GM18907 (cell line): ENCODE data around the gene VKORC1.

Experiments
- ATAC-seq: cut with Tn5 transposase; IDR thresholded peaks from one replicate; pipeline ENCODE4 v1.9.1; 2021; ENCODE audit warnings: mild to moderate bottlenecking, moderate library complexity; ENCODE audit not compliant: unreplicated experiment

Gene VKORC1

DNA sequence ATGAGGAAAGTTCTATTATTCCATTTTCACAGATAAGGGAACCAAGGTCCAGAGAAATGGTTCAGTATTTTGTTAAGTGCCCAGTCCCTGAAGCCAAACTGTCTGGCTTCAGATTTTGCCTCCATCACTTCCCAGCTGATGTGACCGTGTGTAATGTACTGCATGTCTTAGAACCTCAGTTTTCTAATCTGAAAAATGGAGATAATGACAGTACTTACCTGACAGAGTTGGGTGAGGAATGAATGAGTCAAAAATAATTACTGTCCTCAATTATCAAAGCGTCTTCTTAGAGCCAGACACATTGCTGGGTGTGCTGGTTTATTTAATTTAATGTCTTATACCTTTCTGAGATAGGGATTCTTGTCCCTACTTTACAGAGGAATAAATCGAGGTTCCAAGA, 27.3 kb downstream of the VKORC1 start:
- ATAC-seq = no peak

DNA sequence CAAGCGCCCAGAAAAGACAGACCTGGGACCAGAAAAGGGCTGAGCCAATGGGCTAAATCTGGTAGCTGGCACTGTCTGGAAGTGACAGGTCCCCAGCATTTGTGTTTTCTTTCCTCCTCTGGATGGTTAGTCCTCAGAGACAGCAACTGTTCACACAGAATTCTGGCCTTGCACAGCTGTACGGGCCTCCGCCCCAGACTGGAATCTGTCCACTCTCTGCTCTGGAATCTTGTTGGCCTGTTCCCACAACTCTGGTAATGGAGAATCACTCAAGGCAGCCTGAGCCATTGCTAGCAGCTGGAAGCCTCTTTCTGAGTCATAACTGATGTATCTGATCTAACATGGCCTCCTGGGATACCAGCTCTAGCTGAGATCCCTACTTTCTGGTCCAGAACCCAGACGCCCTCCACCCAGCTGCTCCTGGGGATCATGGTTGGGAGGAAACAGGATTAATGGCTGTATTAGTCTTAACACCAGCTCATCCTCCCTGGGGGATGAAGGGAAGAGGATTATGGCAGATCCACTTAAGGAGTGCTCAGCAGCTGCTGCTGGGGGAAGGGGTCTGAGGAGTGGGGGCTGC, 29.6 kb downstream of the VKORC1 start:
- no peak for ATAC-seq

GRCh38 chr16:31063843-31064611, 30.6 kb downstream of the VKORC1 start:
- ATAC-seq = no peak

- no peak for ATAC-seq
Measured at GRCh38 chr16:31063495-31063842, 31.1 kb downstream of the VKORC1 start.

DNA sequence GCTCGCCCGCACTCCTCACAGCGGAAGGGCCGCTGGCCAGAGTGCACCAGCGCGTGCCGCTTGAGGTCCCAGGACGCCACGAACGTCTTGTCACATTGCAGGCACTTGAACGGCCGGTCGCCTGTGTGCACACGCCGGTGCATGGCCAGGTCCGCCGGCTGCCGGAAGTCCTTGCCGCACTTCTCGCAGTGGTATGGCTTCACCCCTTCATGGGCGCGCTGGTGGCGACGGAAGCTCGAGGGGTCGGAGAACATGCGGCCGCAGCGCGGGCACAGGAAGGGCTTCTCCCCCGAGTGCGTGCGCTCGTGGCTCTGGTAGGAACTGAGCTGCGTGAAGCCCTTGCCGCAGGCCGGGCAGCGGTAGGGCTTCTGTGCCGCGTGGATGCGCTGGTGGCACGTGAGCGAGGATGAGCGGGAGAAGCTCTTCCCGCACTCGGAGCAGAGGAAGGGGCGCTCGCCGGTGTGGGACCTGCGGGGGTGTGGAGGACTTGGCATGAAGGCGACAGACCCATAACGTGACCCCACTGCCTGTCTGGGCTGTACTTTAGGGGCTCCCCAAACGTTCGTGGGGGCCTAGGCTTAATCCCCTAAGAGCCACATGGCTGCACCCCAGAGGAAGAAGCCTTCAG, 32.7 kb downstream of the VKORC1 start:
- ATAC-seq = no peak

- ATAC-seq = no peak
Measured at GRCh38 chr16:31061126-31061812, 33.3 kb downstream of the VKORC1 start.

DNA sequence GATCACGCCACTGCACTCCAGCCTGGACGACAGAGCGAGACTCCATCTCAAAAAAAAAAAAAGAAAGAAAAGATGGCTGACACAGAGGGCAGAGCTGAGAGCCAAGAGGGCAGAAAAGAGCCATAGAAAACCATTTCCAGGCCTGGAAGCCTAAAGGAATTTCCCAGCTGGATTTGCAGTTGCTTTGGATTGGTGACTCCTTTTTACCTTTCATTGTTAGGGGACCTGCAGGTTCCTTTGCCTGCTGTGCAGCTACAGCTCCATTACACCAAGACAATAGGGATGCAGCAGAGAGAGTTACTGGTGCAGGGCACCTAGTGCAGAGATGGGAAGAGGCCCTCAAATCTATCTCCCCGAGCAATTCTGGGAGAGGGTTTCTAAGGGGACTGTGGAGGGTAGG, 39.0 kb downstream of the VKORC1 start:
- no peak for ATAC-seq

DNA sequence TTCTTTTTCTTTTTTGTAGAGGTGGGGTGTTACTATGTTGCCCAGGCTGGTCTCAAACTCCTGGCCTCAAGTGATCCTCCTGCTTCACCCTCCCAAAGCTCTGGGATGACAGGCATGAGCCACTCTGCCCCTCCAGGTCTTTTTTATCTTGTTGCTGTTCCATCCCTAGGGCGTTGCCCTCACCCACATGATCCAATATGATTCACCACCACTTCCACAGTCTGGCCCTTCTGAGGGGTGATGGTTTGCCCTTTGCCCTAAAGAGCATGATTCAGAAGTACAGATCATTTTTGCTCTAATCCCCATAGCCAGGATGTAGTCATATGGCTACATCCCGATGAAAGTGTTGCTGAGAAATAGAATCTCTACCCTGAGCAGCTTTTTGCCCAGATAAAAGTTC, 42.5 kb downstream of the VKORC1 start:
- no peak for ATAC-seq

DNA sequence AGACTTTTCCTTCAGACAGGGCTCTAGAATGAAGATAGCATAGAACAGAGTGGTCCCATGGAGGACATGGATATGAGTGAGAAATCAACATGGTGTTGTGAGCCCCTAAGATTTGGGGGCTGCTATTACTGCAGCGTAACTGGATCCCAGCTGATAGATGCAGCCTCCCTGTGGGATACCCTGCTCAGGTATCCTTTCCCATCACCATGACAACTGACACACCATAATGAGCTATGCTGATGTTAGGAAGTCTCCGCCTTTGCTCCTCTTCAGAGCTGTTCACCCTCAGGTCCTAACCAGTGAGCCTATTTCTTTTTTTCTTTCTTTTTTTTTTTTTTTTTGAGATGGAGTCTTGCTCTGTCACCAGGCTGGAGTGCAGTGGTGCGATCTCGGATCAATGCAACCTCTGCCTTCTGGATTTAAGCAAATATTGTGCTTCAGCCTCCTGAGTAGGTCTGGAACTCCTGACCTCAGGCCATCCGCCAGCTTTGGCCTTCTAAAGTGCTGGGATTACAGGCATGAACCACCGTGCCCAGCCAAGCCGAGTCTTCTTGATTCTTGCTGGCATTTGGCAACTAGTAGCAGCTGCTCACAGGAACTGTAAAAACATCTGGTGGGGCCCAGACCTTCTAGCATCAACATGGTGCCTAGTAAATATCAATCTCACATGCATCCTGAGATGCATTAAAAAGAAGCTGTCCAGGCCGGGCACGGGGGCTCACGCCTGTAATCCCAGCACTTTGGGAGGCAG, 44.1 kb downstream of the VKORC1 start:
- no peak for ATAC-seq

DNA sequence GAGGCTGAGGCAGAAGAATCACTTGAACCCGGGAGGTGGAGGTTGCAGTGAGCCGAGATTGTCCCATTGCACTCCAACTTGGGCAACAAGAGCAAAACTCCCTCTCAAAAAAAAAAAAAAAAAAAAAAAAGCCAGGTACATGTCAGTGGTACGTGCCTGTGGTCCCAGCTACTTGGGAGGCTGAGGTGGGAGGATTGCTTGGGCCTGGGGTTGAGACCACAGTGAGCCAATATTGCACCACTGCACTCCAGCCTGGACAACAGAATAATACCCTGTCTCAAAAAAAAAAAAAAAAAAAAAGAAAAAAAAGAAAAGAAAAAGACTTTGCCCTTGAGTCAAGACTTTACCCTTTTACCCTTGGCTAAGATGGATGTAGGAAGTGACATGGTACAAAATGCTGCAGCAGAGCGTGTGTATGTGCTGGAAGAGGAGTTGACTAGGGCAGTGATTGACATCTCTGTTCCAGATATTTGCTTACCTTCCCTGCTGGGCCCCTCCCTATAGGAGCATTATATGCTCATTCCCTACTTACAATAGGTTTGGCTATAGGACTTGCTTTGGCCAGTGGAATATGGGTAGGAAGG, 50.6 kb downstream of the VKORC1 start:
- ATAC-seq = no peak

DNA sequence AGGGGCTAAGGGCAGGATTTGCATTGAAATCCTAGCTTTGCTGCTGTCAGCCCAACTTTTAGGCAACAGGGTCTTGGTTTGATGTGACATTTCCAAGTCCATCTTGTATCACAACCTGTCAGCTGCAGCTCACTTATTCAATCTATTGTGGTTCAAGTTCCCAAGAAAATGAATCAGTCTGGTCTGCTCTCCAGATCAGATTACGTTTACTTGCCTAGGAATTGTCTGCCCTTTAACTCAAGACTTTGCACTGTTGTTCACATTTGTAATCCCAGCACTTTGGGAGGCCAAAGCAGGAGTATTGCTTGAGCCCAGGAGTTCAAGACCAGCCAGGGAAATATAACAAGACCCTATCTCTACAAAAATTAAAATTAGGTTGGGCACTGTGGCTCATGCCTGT, 51.2 kb downstream of the VKORC1 start:
- ATAC-seq = no peak

DNA sequence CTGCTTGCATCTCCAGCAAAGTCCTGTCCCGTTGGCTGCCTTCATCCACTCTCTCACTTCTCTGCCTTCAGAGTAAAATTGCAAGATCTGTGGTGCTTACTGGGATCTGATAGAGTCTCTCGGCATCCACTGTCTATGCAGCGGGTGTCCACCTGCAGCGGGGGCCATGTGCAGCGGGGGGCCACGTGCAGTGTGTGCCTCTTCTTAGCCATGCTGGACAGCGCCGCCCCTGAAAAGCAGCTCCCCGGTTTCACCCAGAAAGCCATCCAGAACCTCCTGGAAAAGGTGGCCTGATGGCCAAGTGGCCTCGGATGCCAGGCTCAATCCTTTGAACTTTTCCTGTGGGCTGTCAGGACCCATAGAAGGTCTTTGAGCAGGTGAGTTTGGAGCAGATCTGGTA, 51.7 kb downstream of the VKORC1 start:
- ATAC-seq = no peak
